Fibroblast of villous mesenchyme (primary cell): ENCODE results near the gene NHSL1. TPM values are rescaled to one million over a fixed set of nuclear protein-coding genes. Genes with fewer than 3 reads are reported as not detected.

Experiments used
- DNase-seq: peaks from one replicate; pipeline ENCODE4 v3.0.0-alpha.2; 2010; ENCODE audit warnings: low read depth
- H3K4me3 ChIP-seq: 2 replicates; pipeline ENCODE4 v1.5.1; 2011; ENCODE audit warnings: low read depth, mild to moderate bottlenecking, low read length
- total RNA-seq: library from RNA; depleted of rRNA; stranded (reverse); fragments of >200 nt; gene quantifications from 2 replicates; pipeline ENCODE4 v1.2.3, GENCODE V29; 2012
- TF ChIP-seq, protein P1 (sequence below): IDR thresholded peaks from 2 replicates; pipeline ENCODE4 v1.5.1; 2012; ENCODE audit warnings: low read depth, mild to moderate bottlenecking, low read length; ENCODE audit not compliant: insufficient read depth

Gene NHSL1
- total RNA-seq, 1 donor = 4.7 TPM

- TF ChIP-seq, protein P1, sequence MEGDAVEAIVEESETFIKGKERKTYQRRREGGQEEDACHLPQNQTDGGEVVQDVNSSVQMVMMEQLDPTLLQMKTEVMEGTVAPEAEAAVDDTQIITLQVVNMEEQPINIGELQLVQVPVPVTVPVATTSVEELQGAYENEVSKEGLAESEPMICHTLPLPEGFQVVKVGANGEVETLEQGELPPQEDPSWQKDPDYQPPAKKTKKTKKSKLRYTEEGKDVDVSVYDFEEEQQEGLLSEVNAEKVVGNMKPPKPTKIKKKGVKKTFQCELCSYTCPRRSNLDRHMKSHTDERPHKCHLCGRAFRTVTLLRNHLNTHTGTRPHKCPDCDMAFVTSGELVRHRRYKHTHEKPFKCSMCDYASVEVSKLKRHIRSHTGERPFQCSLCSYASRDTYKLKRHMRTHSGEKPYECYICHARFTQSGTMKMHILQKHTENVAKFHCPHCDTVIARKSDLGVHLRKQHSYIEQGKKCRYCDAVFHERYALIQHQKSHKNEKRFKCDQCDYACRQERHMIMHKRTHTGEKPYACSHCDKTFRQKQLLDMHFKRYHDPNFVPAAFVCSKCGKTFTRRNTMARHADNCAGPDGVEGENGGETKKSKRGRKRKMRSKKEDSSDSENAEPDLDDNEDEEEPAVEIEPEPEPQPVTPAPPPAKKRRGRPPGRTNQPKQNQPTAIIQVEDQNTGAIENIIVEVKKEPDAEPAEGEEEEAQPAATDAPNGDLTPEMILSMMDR = no peak
- no peak for DNase-seq
- no peak overlapping the region for H3K4me3 ChIP-seq
These were observed 75.0 kb downstream of the NHSL1 start for GRCh38 chr6:138424004-138424904.

DNA sequence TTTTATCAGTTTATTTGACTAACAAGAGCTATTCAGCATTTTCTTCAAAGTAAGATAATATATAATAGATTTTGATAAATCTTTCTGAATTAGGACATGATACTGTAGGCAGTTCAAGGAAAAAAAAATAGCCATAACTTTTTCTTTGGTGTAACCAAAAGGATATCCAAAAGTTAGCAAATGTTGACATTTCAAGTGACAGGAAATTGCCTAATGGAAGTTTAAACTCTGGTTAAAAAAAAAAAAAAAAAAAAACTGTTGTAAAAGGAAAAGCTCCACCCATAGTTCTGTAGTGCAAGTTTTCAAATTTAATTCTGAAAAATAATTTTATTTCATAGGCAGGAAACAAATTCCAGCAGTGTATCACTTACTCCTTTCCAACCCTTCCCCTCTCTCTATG is 76.4 kb downstream of the NHSL1 start:
- TF ChIP-seq, protein P1 = no peak
- no peak overlapping the region for H3K4me3 ChIP-seq
- DNase-seq = peak; percentile 16

- no peak for DNase-seq
- TF ChIP-seq, protein P1 = no peak
- H3K4me3 ChIP-seq = no peak overlapping the region
These were observed 77.7 kb downstream of the NHSL1 start for GRCh38 chr6:138421608-138422007.

DNA sequence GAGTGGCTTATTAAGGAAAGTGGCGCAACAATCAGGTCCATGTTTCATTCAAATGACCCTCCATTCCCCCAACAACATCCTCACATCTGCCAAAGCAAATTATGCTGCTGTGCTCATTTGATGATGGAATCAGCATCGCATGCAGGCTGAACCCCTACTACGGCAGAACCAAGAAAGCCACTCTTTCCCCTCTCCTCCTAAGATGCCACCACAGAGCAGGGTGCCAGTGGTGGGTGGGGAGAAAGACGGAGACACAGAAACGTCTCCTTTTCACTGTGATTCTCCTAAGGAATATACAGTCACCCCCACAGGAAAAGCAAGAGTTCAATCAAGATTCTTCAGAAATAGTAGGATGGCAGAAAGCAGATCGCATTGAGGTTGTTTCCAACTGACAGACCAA is 78.2 kb downstream of the NHSL1 start:
- no peak overlapping the region for H3K4me3 ChIP-seq
- TF ChIP-seq, protein P1 = no peak

DNA sequence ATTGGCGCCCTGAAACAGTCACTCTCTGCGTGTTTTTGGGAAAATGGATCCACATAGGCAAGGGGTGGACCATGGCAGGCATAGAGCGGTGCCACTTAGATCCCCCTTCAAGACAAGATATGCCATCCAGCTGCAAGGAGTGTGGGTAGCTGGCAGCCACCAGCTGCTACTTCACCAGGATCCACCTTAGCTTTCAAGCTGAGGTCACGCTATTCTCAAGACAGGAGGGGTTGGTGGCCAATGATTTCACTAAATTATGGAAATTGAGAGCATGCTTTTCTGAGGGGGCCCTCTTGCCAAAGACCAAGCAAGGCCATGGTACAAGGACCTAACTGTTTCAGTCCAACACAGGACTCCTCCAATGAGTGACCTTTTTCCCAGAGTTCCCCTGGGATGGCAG is 78.9 kb downstream of the NHSL1 start:
- TF ChIP-seq, protein P1 = no peak
- H3K4me3 ChIP-seq = no peak overlapping the region
- no peak for DNase-seq

More for the DNA sequence above, 78.2 kb downstream of the NHSL1 start:
- no peak for DNase-seq

GRCh38 chr6:138419766-138420165 is 79.5 kb downstream of the NHSL1 start:
- TF ChIP-seq, protein P1 = no peak
- DNase-seq = no peak
- H3K4me3 ChIP-seq = no peak overlapping the region
